Measurements from ENCODE around the gene RFNG. TPM values are rescaled to one million over a fixed set of nuclear protein-coding genes. Genes with fewer than 3 reads are reported as not detected.

RFNG gene
- total and polyA plus RNA-seq, 2 of the 13 experiments (the other 11 are each of a cell fraction or from before 2014, with no cell fraction given): 61.4 to 64.0 TPM

GRCh38 chr17:82064433-82065192 is 13.0 kb upstream of the RFNG start (continued):
- TF ChIP-seq ZHX2 (IDR thresholded peaks at IDR 0.05; ENCODE audit: low read depth): no peak
- no peak for TF ChIP-seq ZHX2 (CRISPR knock-in tag; IDR thresholded peaks at IDR 0.05; ENCODE audit: borderline replicate concordance)
- TF ChIP-seq EHMT2 (IDR thresholded peaks at IDR 0.05; ENCODE audit: borderline replicate concordance, low read depth, low read length): no peak
- no peak for TF ChIP-seq ZBTB2 (CRISPR knock-in tag; IDR thresholded peaks at IDR 0.05; ENCODE audit: low read depth)
- no peak for TF ChIP-seq ZNF770 (CRISPR knock-in tag; IDR thresholded peaks at IDR 0.05)
- no peak for TF ChIP-seq ARHGAP35 (CRISPR knock-in tag; IDR thresholded peaks at IDR 0.05; ENCODE audit: borderline replicate concordance)
- no peak for TF ChIP-seq RFX5 (IDR thresholded peaks at IDR 0.05; ENCODE audit: low read depth, low read length)
- no peak for TF ChIP-seq ZNF180 (CRISPR knock-in tag; IDR thresholded peaks at IDR 0.05; ENCODE audit: borderline replicate concordance, low read depth)
- TF ChIP-seq DDIT3 (CRISPR knock-in tag; IDR thresholded peaks at IDR 0.05): no peak
- TF ChIP-seq ZNF335 (CRISPR knock-in tag; IDR thresholded peaks at IDR 0.05): peak; percentile 8; the same call in 1 of the 2 replicates
- 0 out of 2 replicates have a peak, but pooled peaks have one; percentile 28 for TF ChIP-seq ZNF782 (CRISPR knock-in tag; IDR thresholded peaks at IDR 0.05; ENCODE audit: borderline replicate concordance)
- no peak for TF ChIP-seq IRX3 (CRISPR knock-in tag; IDR thresholded peaks at IDR 0.05; ENCODE audit: borderline replicate concordance, low read depth)
- no peak for TF ChIP-seq ZSCAN22 (CRISPR knock-in tag; IDR thresholded peaks at IDR 0.05)
- no peak for TF ChIP-seq ZFP62 (CRISPR knock-in tag; IDR thresholded peaks at IDR 0.05)
- no peak for TF ChIP-seq ZNF18 (CRISPR knock-in tag; IDR thresholded peaks at IDR 0.05; ENCODE audit: insufficient replicate concordance)
